22Rv1 (cell line): ENCODE measurements around the gene SPHK2.

Experiments
- H3K27ac ChIP-seq: fragments of 450-650 bp; 2 replicates; pipeline ENCODE4 v1.5.1; 2017
- ZFX ChIP-seq: fragments of 450-650 bp; IDR thresholded peaks from 2 replicates; pipeline ENCODE4 v1.6.1; 2017; ENCODE audit warnings: antibody characterized with exemption, borderline replicate concordance
- TF ChIP-seq, protein P1 (sequence below): fragments of 450-650 bp; IDR thresholded peaks from 2 replicates; pipeline ENCODE4 v1.5.1; 2017; ENCODE audit warnings: mild to moderate bottlenecking

The SPHK2 gene

GRCh38 chr19:48641850-48642249 lies 22.5 kb downstream of the SPHK2 start:
- no peak for TF ChIP-seq ZFX
- TF ChIP-seq, protein P1, sequence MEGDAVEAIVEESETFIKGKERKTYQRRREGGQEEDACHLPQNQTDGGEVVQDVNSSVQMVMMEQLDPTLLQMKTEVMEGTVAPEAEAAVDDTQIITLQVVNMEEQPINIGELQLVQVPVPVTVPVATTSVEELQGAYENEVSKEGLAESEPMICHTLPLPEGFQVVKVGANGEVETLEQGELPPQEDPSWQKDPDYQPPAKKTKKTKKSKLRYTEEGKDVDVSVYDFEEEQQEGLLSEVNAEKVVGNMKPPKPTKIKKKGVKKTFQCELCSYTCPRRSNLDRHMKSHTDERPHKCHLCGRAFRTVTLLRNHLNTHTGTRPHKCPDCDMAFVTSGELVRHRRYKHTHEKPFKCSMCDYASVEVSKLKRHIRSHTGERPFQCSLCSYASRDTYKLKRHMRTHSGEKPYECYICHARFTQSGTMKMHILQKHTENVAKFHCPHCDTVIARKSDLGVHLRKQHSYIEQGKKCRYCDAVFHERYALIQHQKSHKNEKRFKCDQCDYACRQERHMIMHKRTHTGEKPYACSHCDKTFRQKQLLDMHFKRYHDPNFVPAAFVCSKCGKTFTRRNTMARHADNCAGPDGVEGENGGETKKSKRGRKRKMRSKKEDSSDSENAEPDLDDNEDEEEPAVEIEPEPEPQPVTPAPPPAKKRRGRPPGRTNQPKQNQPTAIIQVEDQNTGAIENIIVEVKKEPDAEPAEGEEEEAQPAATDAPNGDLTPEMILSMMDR: no peak
- peak overlapping the region; percentile 100 for H3K27ac ChIP-seq

GRCh38 chr19:48642862-48643261 lies 23.6 kb downstream of the SPHK2 start:
- peak overlapping the region; percentile 100 for H3K27ac ChIP-seq
- TF ChIP-seq, protein P1: no peak
- no peak for TF ChIP-seq ZFX

DNA sequence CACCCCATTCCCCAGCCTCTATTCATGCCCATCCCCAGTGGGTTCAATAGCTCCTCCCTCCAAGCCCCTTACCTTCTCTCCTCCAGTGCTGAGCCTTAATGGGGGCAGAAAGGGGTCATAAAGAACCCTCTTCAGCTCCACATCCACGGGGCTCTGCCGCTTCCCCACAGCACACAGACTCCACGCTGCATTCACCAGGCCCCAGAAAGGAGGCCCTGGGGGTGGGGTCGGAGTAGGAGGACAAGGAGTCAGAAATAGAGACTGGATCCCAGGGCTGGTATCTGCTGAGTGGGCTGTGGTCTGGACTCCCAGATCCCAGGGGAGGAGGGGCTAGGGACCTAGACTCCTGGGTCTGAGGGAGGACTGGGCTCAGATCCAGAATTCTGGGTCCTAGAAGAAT lies 25.0 kb downstream of the SPHK2 start:
- 0 out of 2 replicates have a peak overlapping the region, but pooled peaks have one; percentile 95 for H3K27ac ChIP-seq
- TF ChIP-seq ZFX: no peak
- TF ChIP-seq, protein P1: no peak

GRCh38 chr19:48644839-48645619 lies 25.7 kb downstream of the SPHK2 start:
- TF ChIP-seq, protein P1: no peak
- TF ChIP-seq ZFX: no peak
- peak overlapping the region; percentile 95 for H3K27ac ChIP-seq

GRCh38 chr19:48645620-48646000 lies 26.3 kb downstream of the SPHK2 start:
- peak overlapping the region; percentile 95 for H3K27ac ChIP-seq

GRCh38 chr19:48646001-48646721 lies 26.9 kb downstream of the SPHK2 start, which contains the start of gene CA11:
Gene CA11 (minus strand): TSS chr19:48646187. CDS start chr19:48645632, 555 bp downstream.
- TF ChIP-seq, protein P1: peak; percentile 86
- TF ChIP-seq ZFX: no peak
- peak within 1 kb of the TSS; percentile 95 for H3K27ac ChIP-seq

More at GRCh38 chr19:48645620-48646000, 26.3 kb downstream of the SPHK2 start:
- TF ChIP-seq, protein P1: no peak
- TF ChIP-seq ZFX: no peak
